ENCODE results near the gene SUMO3.

The SUMO3 gene

DNA sequence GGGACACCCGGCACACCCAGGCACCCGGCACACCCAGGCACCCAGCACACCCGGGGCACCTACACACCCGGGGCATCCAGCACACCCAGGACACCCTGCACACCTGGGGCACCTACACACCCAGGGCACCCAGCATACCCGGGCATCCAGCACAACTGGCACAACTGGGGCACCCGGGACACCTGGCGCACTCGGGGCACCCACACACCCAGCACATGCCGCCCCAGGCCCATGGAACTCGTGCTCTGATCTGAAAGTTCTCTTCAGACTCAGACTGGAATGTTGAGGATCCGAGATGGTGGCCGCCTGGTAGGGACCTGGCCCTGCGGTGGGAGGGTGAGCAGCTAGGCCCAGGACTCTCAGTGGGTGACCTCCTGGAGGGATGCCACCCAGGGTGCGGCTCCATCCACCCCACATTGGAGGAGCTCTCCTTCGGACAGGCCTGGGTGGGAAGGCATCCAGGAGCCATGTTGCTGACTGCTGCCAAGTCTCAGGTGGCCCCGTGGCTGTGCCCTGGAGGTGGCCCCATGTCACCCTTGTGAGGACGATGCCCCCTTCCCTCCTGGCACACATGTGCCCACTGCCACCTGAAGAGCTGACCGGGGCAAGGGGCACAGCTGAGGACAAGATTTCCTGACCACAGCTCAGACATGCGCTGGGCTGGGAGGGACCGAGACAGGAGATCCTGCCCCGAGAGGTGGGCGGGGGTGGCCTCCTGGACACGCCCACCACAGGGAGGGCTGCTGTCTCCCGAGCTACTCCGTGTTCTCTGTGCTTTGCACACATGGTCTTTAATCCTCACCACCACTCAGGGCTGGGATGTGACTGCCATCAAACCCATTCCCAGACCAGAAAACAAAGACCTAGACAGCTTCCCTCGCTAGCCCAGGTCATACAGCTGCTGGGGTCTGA lies 53.3 kb downstream of the SUMO3 start:
- H3K4me3 ChIP-seq, result no peak overlapping the region
- TF ChIP-seq, protein P1, sequence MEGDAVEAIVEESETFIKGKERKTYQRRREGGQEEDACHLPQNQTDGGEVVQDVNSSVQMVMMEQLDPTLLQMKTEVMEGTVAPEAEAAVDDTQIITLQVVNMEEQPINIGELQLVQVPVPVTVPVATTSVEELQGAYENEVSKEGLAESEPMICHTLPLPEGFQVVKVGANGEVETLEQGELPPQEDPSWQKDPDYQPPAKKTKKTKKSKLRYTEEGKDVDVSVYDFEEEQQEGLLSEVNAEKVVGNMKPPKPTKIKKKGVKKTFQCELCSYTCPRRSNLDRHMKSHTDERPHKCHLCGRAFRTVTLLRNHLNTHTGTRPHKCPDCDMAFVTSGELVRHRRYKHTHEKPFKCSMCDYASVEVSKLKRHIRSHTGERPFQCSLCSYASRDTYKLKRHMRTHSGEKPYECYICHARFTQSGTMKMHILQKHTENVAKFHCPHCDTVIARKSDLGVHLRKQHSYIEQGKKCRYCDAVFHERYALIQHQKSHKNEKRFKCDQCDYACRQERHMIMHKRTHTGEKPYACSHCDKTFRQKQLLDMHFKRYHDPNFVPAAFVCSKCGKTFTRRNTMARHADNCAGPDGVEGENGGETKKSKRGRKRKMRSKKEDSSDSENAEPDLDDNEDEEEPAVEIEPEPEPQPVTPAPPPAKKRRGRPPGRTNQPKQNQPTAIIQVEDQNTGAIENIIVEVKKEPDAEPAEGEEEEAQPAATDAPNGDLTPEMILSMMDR (IDR thresholded peaks at IDR 0.05), result no peak
- DNase-seq (ENCODE audit: low spot score), result peak; percentile 69
- H3K27ac ChIP-seq, result no peak overlapping the region

DNA sequence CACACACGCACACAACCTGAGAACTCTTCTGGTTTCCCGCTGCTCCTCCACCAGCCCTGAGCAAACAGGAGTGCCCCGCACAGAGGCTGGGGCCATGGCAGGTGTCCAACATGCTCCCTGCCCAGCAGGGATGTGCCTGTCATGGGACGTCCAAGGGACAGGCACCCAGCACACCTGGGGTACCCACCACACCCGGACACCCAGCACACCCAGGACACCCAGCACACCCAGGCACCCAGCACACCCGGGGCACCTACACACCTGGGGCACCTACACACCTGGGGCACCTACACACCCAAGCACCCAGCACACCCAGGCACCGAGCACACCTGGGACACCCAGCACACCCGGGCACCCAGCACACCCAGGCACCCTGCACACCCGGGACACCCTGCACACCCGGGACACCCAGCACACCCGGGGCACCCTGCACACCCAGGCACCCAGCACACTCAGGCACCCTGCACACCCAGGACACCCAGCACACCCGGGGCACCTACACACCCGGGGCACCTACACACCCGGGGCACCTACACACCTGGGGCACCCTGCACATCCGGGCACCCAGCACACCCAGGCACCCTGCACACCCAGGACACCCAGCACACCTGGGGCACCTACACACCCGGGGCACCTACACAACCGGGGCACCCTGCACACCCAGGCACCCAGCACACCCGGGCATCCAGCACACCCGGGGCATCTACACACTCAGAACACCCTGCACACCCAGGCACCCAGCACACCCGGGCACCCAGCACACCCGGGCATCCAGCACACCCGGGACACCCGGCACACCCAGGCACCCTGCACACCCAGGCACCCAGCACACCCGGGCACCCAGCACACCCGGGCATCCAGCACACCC lies 54.2 kb downstream of the SUMO3 start:
- TF ChIP-seq, protein P1 (IDR thresholded peaks at IDR 0.05), result no peak
- H3K27ac ChIP-seq, result no peak overlapping the region
- peak; percentile 66 for DNase-seq (ENCODE audit: low spot score)
- H3K4me3 ChIP-seq, result no peak overlapping the region

DNA sequence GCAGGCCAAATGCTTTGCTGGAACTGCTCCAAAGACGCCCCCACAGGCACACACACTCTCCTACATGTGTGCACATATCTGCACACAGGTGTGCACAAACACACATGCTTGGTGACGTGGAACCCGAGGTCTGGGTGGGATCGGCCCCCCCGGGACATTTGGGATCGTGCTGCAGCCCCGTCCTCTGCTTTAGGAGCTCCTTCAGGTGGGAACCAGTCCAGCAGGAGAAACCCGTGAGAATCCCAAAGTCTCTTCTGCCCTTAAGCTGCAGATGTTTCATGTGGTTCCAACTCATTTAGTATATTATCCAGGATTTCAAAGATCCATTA lies 54.8 kb downstream of the SUMO3 start:
- no peak overlapping the region for H3K4me3 ChIP-seq
- no peak overlapping the region for H3K27ac ChIP-seq
- no peak for DNase-seq (ENCODE audit: low spot score)
- TF ChIP-seq, protein P1 (IDR thresholded peaks at IDR 0.05), result no peak

DNA sequence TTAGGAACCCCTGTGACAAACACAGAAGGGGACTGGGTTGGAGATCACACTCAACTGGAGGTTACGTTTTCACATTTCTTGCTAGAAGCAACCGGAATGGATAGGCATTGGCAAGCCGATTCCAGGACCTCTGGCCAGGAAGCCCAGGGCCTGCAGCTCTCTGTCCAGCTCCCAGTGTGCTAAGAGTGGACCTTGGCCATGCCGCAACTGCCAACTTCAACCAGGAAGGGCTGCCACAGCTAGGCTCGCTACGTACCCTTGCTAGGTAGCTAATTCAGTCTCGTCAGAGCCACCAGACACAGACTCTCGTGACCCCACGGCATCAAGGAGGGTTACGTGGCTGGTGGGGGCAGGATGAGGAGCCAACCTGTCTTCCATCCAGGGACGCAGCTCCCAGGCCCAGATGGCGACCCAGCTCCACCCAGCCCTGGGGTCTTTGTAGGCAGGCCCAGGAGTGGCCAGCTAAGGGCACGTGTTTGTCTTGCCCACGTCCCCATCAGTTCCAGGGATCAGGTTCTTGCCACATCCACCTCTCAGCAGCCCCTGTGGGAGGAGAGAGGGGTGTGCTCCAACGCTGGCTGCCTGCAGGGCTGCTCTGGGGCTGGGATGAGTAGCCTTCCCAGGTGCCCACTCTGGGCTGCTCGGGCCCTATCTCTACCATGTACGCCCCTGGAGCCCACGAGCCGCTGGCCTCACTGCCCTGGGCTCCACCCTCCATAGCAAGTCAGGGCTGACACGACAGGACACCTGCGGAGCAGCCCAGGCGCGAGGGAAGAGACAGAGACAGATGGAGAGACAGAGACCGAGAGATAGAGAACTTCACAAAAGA lies 55.4 kb downstream of the SUMO3 start:
- Histone ChIP-seq H3K27ac (no peak overlapping the region), H3K4me3 (no peak overlapping the region)
- DNase-seq (ENCODE audit: low spot score), result peak; percentile 49
- TF ChIP-seq, protein P1 (IDR thresholded peaks at IDR 0.05), result no peak

DNA sequence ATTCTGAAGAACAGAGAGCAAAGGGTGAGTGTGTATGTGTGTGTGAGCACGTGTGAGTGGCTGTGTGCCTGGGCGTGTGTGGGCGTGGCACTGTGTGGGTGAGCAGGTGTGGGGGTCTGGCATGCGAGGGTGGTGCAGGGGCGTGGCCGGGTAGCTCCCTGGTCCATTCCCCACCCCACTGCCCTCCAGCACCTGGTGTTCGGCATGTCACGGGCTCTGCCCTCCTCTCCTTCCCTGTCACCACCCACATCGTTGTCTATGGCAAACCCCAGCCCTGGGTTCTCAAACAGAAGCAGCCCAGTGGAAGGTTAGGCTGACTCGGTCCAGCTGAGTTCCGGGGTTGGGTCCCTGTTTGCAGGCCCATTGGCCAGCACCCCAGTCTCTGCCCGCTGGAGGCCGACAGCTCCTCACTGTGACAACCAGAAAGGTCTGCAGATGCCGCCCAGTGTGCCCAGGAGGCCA lies 56.1 kb downstream of the SUMO3 start:
- no peak overlapping the region for H3K4me3 ChIP-seq
- H3K27ac ChIP-seq, result no peak overlapping the region
- TF ChIP-seq, protein P1 (IDR thresholded peaks at IDR 0.05), result no peak
- DNase-seq (ENCODE audit: low spot score), result peak; percentile 19

DNA sequence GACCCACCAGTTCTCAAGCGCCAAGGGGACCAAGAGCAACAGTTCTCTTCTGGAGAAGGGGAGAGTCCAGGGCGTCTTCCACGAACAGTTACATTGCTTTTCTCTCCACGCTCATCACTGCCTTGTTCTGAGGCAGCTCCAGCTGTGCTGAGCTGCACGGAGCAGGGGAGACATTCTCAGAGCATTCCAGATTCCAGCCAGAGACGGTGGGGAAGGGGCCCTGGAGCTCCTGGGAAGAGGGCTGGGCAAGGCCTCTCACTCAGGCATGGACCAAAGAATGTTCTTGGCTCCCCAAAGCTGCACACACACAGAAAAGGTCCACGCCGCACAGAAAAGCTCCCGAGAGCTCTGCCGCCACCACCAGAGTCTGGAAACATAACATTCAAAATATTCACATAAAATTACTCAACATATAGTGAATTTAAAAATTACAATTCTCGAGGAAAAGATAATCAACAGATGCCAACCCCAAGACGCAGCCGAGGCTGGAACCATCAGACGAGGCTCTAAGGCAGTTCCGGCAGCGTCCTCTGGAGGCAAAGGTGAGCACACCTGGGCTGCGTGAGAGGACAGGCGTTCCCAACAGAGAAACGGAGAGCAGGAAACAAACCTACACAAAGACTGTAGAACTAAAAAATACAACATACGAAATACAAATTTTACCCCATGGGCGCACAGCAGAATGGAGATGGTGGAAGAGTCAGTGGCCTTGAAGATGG lies 56.7 kb downstream of the SUMO3 start:
- peak; percentile 61 for DNase-seq (ENCODE audit: low spot score)
- Histone ChIP-seq H3K27ac (no peak overlapping the region), H3K4me3 (no peak overlapping the region)
- TF ChIP-seq, protein P1 (IDR thresholded peaks at IDR 0.05), result no peak
